Uterus (tissue), 2 donors: Measurements from ENCODE around the gene RXRG.

Experiments used
- POLR2A ChIP-seq, 2 donors: fragments of 450-650 bp; IDR thresholded peaks; one replicate each; pipeline ENCODE4 v1.6.1; 2016; ENCODE audit warnings: antibody characterized with exemption in 2 of 2, mild to moderate bottlenecking in 1 of 2, moderate library complexity in 1 of 2
- TF ChIP-seq, protein P1 (sequence below), 4 experiments: fragments of 200-600 bp in 2 of 4; fragments of 450-650 bp in 2 of 4; sonication (generic) in 2 of 4; IDR thresholded peaks; one replicate each; pipeline ENCODE4 v1.5.1; 2016 to 2019; ENCODE audit warnings: antibody characterized with exemption in 4 of 4, mild to moderate bottlenecking in 2 of 4, moderate library complexity in 1 of 4

DNA sequence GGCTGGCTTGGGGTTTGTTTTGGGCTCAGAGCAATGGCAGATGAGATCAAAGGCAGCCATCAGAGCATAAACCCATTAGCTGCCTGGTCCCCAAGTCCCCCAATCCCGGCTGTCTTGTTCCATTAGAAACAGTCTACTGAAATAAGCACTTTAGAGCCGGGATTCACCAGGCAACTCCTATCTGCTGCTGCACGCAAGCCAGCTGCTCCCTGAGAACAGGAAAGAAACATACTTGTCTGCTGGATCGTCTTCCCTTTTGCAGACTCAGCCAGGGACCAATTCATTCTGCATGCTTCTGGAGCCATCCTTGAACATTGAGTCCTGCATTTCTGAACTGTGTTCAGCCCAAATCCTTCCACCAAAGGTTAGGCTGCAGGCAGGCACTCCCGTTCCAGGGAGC is 21.8 kb downstream of the RXRG start:
- no peak for TF ChIP-seq POLR2A (IDR thresholded peaks at IDR 0.05)
- TF ChIP-seq, protein P1, sequence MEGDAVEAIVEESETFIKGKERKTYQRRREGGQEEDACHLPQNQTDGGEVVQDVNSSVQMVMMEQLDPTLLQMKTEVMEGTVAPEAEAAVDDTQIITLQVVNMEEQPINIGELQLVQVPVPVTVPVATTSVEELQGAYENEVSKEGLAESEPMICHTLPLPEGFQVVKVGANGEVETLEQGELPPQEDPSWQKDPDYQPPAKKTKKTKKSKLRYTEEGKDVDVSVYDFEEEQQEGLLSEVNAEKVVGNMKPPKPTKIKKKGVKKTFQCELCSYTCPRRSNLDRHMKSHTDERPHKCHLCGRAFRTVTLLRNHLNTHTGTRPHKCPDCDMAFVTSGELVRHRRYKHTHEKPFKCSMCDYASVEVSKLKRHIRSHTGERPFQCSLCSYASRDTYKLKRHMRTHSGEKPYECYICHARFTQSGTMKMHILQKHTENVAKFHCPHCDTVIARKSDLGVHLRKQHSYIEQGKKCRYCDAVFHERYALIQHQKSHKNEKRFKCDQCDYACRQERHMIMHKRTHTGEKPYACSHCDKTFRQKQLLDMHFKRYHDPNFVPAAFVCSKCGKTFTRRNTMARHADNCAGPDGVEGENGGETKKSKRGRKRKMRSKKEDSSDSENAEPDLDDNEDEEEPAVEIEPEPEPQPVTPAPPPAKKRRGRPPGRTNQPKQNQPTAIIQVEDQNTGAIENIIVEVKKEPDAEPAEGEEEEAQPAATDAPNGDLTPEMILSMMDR (IDR thresholded peaks at IDR 0.05) = no peak
